PC-3 (cell line): ENCODE measurements around the gene SRD5A3. TPM values are rescaled to one million over a fixed set of nuclear protein-coding genes. Genes with fewer than 3 reads are reported as not detected.

ENCODE experiments used
- ATAC-seq: fragments of 200-7000 bp; cut with Tn5 transposase; 2 replicates; pipeline ENCODE4 v1.9.1; 2020; ENCODE audit warnings: mild to moderate bottlenecking, moderate library complexity
- BruUV-seq: library from RNA; stranded (reverse); fragments of 400-500 nt; replicated peaks from 2 replicates; lab custom pipeline; 2021; lab: Mats Ljungman, UMichigan
- CTCF ChIA-PET: fragments of 300-600 bp; sonication (Branson Sonifier 250); formaldehyde crosslinking; loops from one replicate; lab custom pipeline; 2022; ENCODE audit warnings: antibody characterized with exemption; lab: Charles Lee
- POLR2A ChIA-PET: fragments of 300-600 bp; sonication (Branson Sonifier 250); formaldehyde crosslinking; loops from one replicate; lab custom pipeline; 2022; ENCODE audit warnings: antibody characterized with exemption; ENCODE audit not compliant: unreplicated experiment; lab: Charles Lee
- DNase-seq: peaks from one replicate; pipeline ENCODE4 v3.0.0-alpha.2; 2015
- H2AFZ ChIP-seq: fragments of 300-600 bp; sonication (generic); 2 replicates; pipeline ENCODE4 v1.6.0; 2016; ENCODE audit warnings: antibody characterized with exemption, low read length
- H3F3A ChIP-seq: fragments of 300-600 bp; sonication (generic); one replicate; pipeline ENCODE4 v1.6.0; 2017; ENCODE audit warnings: antibody characterized with exemption, low read length, control low read depth, mild to moderate bottlenecking; ENCODE audit not compliant: unreplicated experiment
- H3K27ac ChIP-seq: fragments of 300-600 bp; sonication (generic); 2 replicates; pipeline ENCODE4 v1.5.1; 2016; ENCODE audit warnings: mild to moderate bottlenecking, low read length
- H3K27me3 ChIP-seq: fragments of 300-600 bp; sonication (generic); 2 replicates; pipeline ENCODE4 v1.6.1; 2016; ENCODE audit warnings: low read length, mixed read lengths
- H3K36me3 ChIP-seq: fragments of 300-600 bp; sonication (generic); 2 replicates; pipeline ENCODE4 v1.6.1; 2016; ENCODE audit warnings: low read depth, mixed run types, low read length, mixed read lengths
- H3K4me1 ChIP-seq: fragments of 300-600 bp; sonication (generic); 2 replicates; pipeline ENCODE4 v1.5.1; 2016; ENCODE audit warnings: low read length; ENCODE audit not compliant: insufficient read depth
- H3K4me2 ChIP-seq: fragments of 300-600 bp; sonication (generic); 2 replicates; pipeline ENCODE4 v1.6.0; 2016; ENCODE audit warnings: low read length
- H3K4me3 ChIP-seq: fragments of 300-600 bp; sonication (generic); 2 replicates; pipeline ENCODE4 v1.5.1; 2016; ENCODE audit warnings: mild to moderate bottlenecking, low read length, mixed read lengths
- H3K79me2 ChIP-seq: fragments of 300-600 bp; sonication (generic); 2 replicates; pipeline ENCODE4 v1.6.1; 2017; ENCODE audit warnings: low read length, mixed read lengths
- H3K9ac ChIP-seq: fragments of 300-600 bp; sonication (generic); 2 replicates; pipeline ENCODE4 v1.6.0; 2016; ENCODE audit warnings: mild to moderate bottlenecking, low read length
- H3K9me2 ChIP-seq: fragments of 300-600 bp; sonication (generic); replicated peaks from 2 replicates; pipeline ENCODE4 v1.6.1; 2016; ENCODE audit warnings: mixed run types, low read length, mixed read lengths
- H3K9me3 ChIP-seq: fragments of 300-600 bp; sonication (generic); 2 replicates; pipeline ENCODE4 v1.6.1; 2016; ENCODE audit warnings: low read length, mixed read lengths
- H4K20me1 ChIP-seq: fragments of 300-600 bp; sonication (generic); 2 replicates; pipeline ENCODE4 v1.6.1; 2016; ENCODE audit warnings: low read length, mixed read lengths
- CTCF ChIP-seq: fragments of 300-600 bp; sonication (generic); conservative IDR thresholded peaks from 2 replicates; pipeline ENCODE4 v1.5.1; 2017; ENCODE audit warnings: antibody characterized with exemption, low read depth, mild to moderate bottlenecking, low read length
- EZH2 ChIP-seq: fragments of 300-600 bp; sonication (generic); IDR thresholded peaks from one replicate; pipeline ENCODE4 v1.6.1; 2017; ENCODE audit warnings: antibody characterized with exemption, mild to moderate bottlenecking, low read length; ENCODE audit not compliant: unreplicated experiment
- EZH2phosphoT487 ChIP-seq: fragments of 300-600 bp; sonication (generic); IDR thresholded peaks from 2 replicates; pipeline ENCODE4 v1.6.1; 2018; ENCODE audit warnings: mild to moderate bottlenecking, antibody characterized with exemption, low read length, borderline replicate concordance
- intact Hi-C: fragments of 100-400 bp; cut with micrococcal nuclease; formaldehyde crosslinking; loops from 2 replicates; pipeline ENCODE4 v1.9.0; 2023
- total RNA-seq: library from RNA; depleted of rRNA; stranded (reverse); fragments of >200 nt; gene quantifications from 2 replicates; pipeline ENCODE4 v1.2.3, GENCODE V29; 2014

Gene SRD5A3
- total RNA-seq, 1 experiment from 2014 or later, result 15.2 TPM

- Histone ChIP-seq H3K9me2 (no peaks in the 10 kb centered on the region), H3F3A (no peaks in the 10 kb centered on the region), H3K4me1 (peaks cover 20% of the 10 kb centered on the region), H3K4me3 (peak overlapping the region; percentile 55), H3K9me3 (no peaks in the 10 kb centered on the region), H3K4me2 (peak overlapping the region; percentile 77), H4K20me1 (no peaks in the 10 kb centered on the region), H3K27me3 (no peaks in the 10 kb centered on the region), H2AFZ (peak overlapping the region; percentile 74), H3K36me3 (no peaks in the 10 kb centered on the region), H3K27ac (peak overlapping the region; percentile 83), H3K79me2 (no peaks in the 10 kb centered on the region), H3K9ac (peak overlapping the region; percentile 41)
- CTCF ChIA-PET, result interaction anchor here (0.6 to 0.7 kb wide), 2 partner anchors 46 to 355 kb away, joined by 3 to 4 read pairs; no protein-coding TSS in a partner anchor
- POLR2A ChIA-PET, result interaction anchor here (0.6 kb wide), 1 partner anchor 27 kb away, joined by 3 read pairs; no protein-coding TSS in a partner anchor
- no peak for TF ChIP-seq EZH2
- TF ChIP-seq CTCF, result no peak
- no peak for TF ChIP-seq EZH2phosphoT487
- BruUV-seq, result TSS peak; percentile 99
- intact Hi-C loops, result loop anchor here (1.0 kb wide), 3 partner anchors 14 to 31 kb away; no protein-coding TSS in a partner anchor
- ATAC-seq, result peak; percentile 94
- peak; percentile 99 for DNase-seq
These were observed 32.8 kb downstream of the SRD5A3 start for GRCh38 chr4:55378617-55379467.

- no TSS peak for BruUV-seq
- DNase-seq (no peak), ATAC-seq (no peak)
- no peak overlapping the region for H3K4me3 ChIP-seq
- H3F3A ChIP-seq, result no peaks in the 10 kb centered on the region
- H3K9ac ChIP-seq, result no peak overlapping the region
- H3K79me2 ChIP-seq, result no peaks in the 10 kb centered on the region
- ChIA-PET POLR2A (no interaction called here), CTCF (interaction anchor here (0.6 kb wide), 1 partner anchor 568 kb away, joined by 3 read pairs; the partner anchor contains the start of gene CEP135)
- no peak overlapping the region for H3K4me2 ChIP-seq
- TF ChIP-seq EZH2 (no peak), EZH2phosphoT487 (no peak), CTCF (no peak)
- no peaks in the 10 kb centered on the region for H3K36me3 ChIP-seq
- intact Hi-C loops, result no loop called here
- no peaks in the 10 kb centered on the region for H4K20me1 ChIP-seq
- no peak overlapping the region for H3K27ac ChIP-seq
- no peaks in the 10 kb centered on the region for H3K9me3 ChIP-seq
- H3K27me3 ChIP-seq, result no peaks in the 10 kb centered on the region
- H3K9me2 ChIP-seq, result no peaks in the 10 kb centered on the region
- peaks cover 28% of the 10 kb centered on the region for H3K4me1 ChIP-seq
- H2AFZ ChIP-seq, result no peak overlapping the region
These were observed 34.5 kb downstream of the SRD5A3 start for GRCh38 chr4:55380576-55380975.

GRCh38 chr4:55381502-55381901, 35.5 kb downstream of the SRD5A3 start:
- Histone ChIP-seq H4K20me1 (no peaks in the 10 kb centered on the region), H3K9ac (no peak overlapping the region), H3K27ac (no peak overlapping the region), H3K9me2 (no peaks in the 10 kb centered on the region), H3K79me2 (no peaks in the 10 kb centered on the region), H3K4me1 (peaks cover 32% of the 10 kb centered on the region), H3F3A (no peaks in the 10 kb centered on the region), H3K4me2 (no peak overlapping the region), H3K36me3 (no peaks in the 10 kb centered on the region), H3K4me3 (no peak overlapping the region), H2AFZ (no peak overlapping the region), H3K27me3 (no peaks in the 10 kb centered on the region), H3K9me3 (no peaks in the 10 kb centered on the region)
- TF ChIP-seq EZH2phosphoT487, result no peak
- TF ChIP-seq CTCF, result no peak
- TF ChIP-seq EZH2, result no peak
- intact Hi-C loops, result no loop called here
- DNase-seq (no peak), ATAC-seq (no peak)
- CTCF ChIA-PET, result no interaction called here
- POLR2A ChIA-PET, result no interaction called here
- no TSS peak for BruUV-seq
